ENCODE results near the gene SGMS1.
"Not testable (repeated sequence)": the region's sequence is repeated elsewhere in the genome, so short reads cannot be mapped to it uniquely, and the experiment has no call there.

SGMS1 gene

GRCh38 chr10:50582766-50583762 lies 40.7 kb downstream of the SGMS1 start:
- DNase-seq, result no peak

- no peak for DNase-seq
These were observed 41.7 kb downstream of the SGMS1 start for GRCh38 chr10:50582046-50582445.

GRCh38 chr10:50580262-50580891 lies 43.4 kb downstream of the SGMS1 start:
- DNase-seq, result no peak

GRCh38 chr10:50579491-50580261 lies 44.1 kb downstream of the SGMS1 start:
- no peak for DNase-seq

- no peak for DNase-seq
These were observed 44.8 kb downstream of the SGMS1 start for GRCh38 chr10:50578949-50579348.

GRCh38 chr10:50577681-50578350 lies 45.9 kb downstream of the SGMS1 start:
- peak in 19 of 56 donors; percentile 7 to 57 (median 26) for DNase-seq

- no peak for DNase-seq
These were observed 46.7 kb downstream of the SGMS1 start for GRCh38 chr10:50577010-50577409.

GRCh38 chr10:50576245-50576815 lies 47.4 kb downstream of the SGMS1 start:
- DNase-seq, result peak in 46 of 56 donors; percentile 20 to 86 (median 68)

GRCh38 chr10:50575477-50576244 lies 48.1 kb downstream of the SGMS1 start:
- DNase-seq, result no peak

- no peak for DNase-seq
These were observed 48.8 kb downstream of the SGMS1 start for GRCh38 chr10:50574931-50575330.

GRCh38 chr10:50574305-50574704 lies 49.5 kb downstream of the SGMS1 start:
- DNase-seq, result no peak

GRCh38 chr10:50572017-50572491 lies 51.7 kb downstream of the SGMS1 start:
- DNase-seq, result no peak

GRCh38 chr10:50568750-50569149 lies 55.0 kb downstream of the SGMS1 start:
- not testable (repeated sequence) for DNase-seq

GRCh38 chr10:50567384-50567783 lies 56.4 kb downstream of the SGMS1 start:
- DNase-seq, result peak in 9 of 56 donors; percentile 5 to 52 (median 23)

- DNase-seq, result no peak
These were observed 57.6 kb downstream of the SGMS1 start for GRCh38 chr10:50566150-50566549.

- DNase-seq, result no peak
These were observed 58.3 kb downstream of the SGMS1 start for GRCh38 chr10:50565301-50566083.

GRCh38 chr10:50563906-50564305 lies 59.9 kb downstream of the SGMS1 start:
- no peak for DNase-seq

GRCh38 chr10:50561816-50562215 lies 61.9 kb downstream of the SGMS1 start:
- DNase-seq, result no peak

GRCh38 chr10:50561266-50561665 lies 62.5 kb downstream of the SGMS1 start:
- peak in 2 of 56 donors; percentile 25 to 27 for DNase-seq
